ENCODE results near the gene MEX3D. TPM values are rescaled to one million over a fixed set of nuclear protein-coding genes. Genes with fewer than 3 reads are reported as not detected.

MEX3D gene
- polyA plus RNA-seq, 1 donor (not counting 4 experiments of a cell fraction or from before 2014, with no cell fraction given) = 3.9 TPM

GRCh38 chr19:1516395-1516753 is 51.8 kb downstream of the MEX3D start:
- H3K4me1 ChIP-seq (ENCODE audit: control insufficient read depth, extremely low read depth, insufficient read depth, low read length) = peaks cover 4% of the 10 kb centered on the region
- H3K4me2 ChIP-seq (ENCODE audit: control insufficient read depth, extremely low read depth, insufficient read depth, low read depth, low read length) = no peak overlapping the region
- dilution Hi-C loops (cut with MboI; ENCODE audit: extremely low pct_ligation_motif_present, low sequenced_read_pairs) = no loop called here
- no peaks in the 10 kb centered on the region for H3K9me3 ChIP-seq (ENCODE audit: control insufficient read depth, low read depth, low read length)
- H3K79me2 ChIP-seq (ENCODE audit: control insufficient read depth, insufficient read depth, low read length) = no peaks in the 10 kb centered on the region
- TF ChIP-seq EZH2 (IDR thresholded peaks at IDR 0.05; ENCODE audit: low read length) (no peak), CTCF (optimal IDR thresholded peaks at IDR 0.05 in 1 of 3, IDR thresholded peaks at IDR 0.05 in 1 of 3, conservative IDR thresholded peaks at IDR 0.05 in 1 of 3; ENCODE audit: extremely low read depth in 1 of 3, insufficient read depth in 2 of 3, low read length in 3 of 3) (no peak)
- H3K9ac ChIP-seq (ENCODE audit: control insufficient read depth, extremely low read depth, insufficient read depth, low read length) = no peak overlapping the region
- no peak overlapping the region for H2AFZ ChIP-seq (ENCODE audit: control insufficient read depth, low read length)
- no peak overlapping the region for H3K4me3 ChIP-seq (ENCODE audit: control insufficient read depth in 2 of 3, extremely low read depth in 1 of 3, insufficient read depth in 2 of 3, low read depth in 1 of 3, low read length in 3 of 3)
- no peaks in the 10 kb centered on the region for H3K9me1 ChIP-seq (ENCODE audit: control insufficient read depth, extremely low read depth, insufficient read depth, low read length)
- FAIRE-seq = no peak
- H4K20me1 ChIP-seq (ENCODE audit: control insufficient read depth, extremely low read depth, insufficient read depth, low read length) = no peaks in the 10 kb centered on the region
- DNase-seq (ENCODE audit: low read depth, low spot score) = no peak
- no peaks in the 10 kb centered on the region for H3K36me3 ChIP-seq (ENCODE audit: control insufficient read depth in 2 of 2, extremely low read depth in 1 of 2, insufficient read depth in 2 of 2, low read length in 2 of 2)
- H3K27me3 ChIP-seq (ENCODE audit: control insufficient read depth, extremely low read depth, insufficient read depth, low read length) = no peaks in the 10 kb centered on the region
- H3K27ac ChIP-seq (ENCODE audit: control insufficient read depth, insufficient read depth, low read length) = no peak overlapping the region

GRCh38 chr19:1514986-1515721 is 53.0 kb downstream of the MEX3D start:
- H3K4me1 ChIP-seq (ENCODE audit: control insufficient read depth, extremely low read depth, insufficient read depth, low read length) = peaks cover 4% of the 10 kb centered on the region
- H3K9me3 ChIP-seq (ENCODE audit: control insufficient read depth, low read depth, low read length) = no peaks in the 10 kb centered on the region
- no peak overlapping the region for H3K9ac ChIP-seq (ENCODE audit: control insufficient read depth, extremely low read depth, insufficient read depth, low read length)
- H3K9me1 ChIP-seq (ENCODE audit: control insufficient read depth, extremely low read depth, insufficient read depth, low read length) = no peaks in the 10 kb centered on the region
- FAIRE-seq (no peak), DNase-seq (ENCODE audit: low read depth, low spot score) (no peak)
- H3K36me3 ChIP-seq (ENCODE audit: control insufficient read depth in 2 of 2, extremely low read depth in 1 of 2, insufficient read depth in 2 of 2, low read length in 2 of 2) = no peaks in the 10 kb centered on the region
- no peak overlapping the region for H2AFZ ChIP-seq (ENCODE audit: control insufficient read depth, low read length)
- no peak overlapping the region for H3K4me3 ChIP-seq (ENCODE audit: control insufficient read depth in 2 of 3, extremely low read depth in 1 of 3, insufficient read depth in 2 of 3, low read depth in 1 of 3, low read length in 3 of 3)
- dilution Hi-C loops (cut with MboI; ENCODE audit: extremely low pct_ligation_motif_present, low sequenced_read_pairs) = no loop called here
- H3K27ac ChIP-seq (ENCODE audit: control insufficient read depth, insufficient read depth, low read length) = no peak overlapping the region
- no peaks in the 10 kb centered on the region for H3K79me2 ChIP-seq (ENCODE audit: control insufficient read depth, insufficient read depth, low read length)
- no peaks in the 10 kb centered on the region for H4K20me1 ChIP-seq (ENCODE audit: control insufficient read depth, extremely low read depth, insufficient read depth, low read length)
- TF ChIP-seq CTCF (optimal IDR thresholded peaks at IDR 0.05 in 1 of 3, IDR thresholded peaks at IDR 0.05 in 1 of 3, conservative IDR thresholded peaks at IDR 0.05 in 1 of 3; ENCODE audit: extremely low read depth in 1 of 3, insufficient read depth in 2 of 3, low read length in 3 of 3) (no peak), EZH2 (IDR thresholded peaks at IDR 0.05; ENCODE audit: low read length) (no peak)
- H3K27me3 ChIP-seq (ENCODE audit: control insufficient read depth, extremely low read depth, insufficient read depth, low read length) = no peaks in the 10 kb centered on the region
- H3K4me2 ChIP-seq (ENCODE audit: control insufficient read depth, extremely low read depth, insufficient read depth, low read depth, low read length) = no peak overlapping the region

Measured in keratinocyte (primary cell).